ENCODE results near the gene SLC38A3.
A peak's percentile ranks its signal among the peaks of the same experiment; 100 is the strongest.
"Not testable (repeated sequence)": the region's sequence is repeated elsewhere in the genome, so short reads cannot be mapped to it uniquely, and the experiment has no call there.

SLC38A3 gene

GRCh38 chr3:50211930-50212329, 6.9 kb downstream of the SLC38A3 start:
- DNase-seq: no peak

DNA sequence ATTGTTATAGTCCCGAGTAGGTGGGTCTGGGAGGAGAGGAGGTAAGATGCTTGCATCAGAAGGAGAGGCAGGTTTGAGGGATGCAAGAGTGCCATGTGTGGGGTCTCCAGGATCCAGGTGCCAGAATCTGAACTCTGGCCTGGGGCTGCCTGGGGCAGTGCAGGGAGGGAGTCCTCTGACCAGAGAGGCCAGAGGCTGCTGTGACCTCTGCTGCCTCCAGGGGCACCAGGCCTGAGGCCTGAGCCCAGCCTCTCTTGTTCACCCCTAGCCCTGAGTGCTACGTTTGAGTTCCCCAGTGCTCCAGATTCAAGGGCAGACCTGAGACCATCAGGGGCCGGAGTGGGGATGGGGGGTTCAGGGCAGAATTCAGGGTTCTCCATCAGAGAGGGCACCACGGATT, 7.4 kb downstream of the SLC38A3 start:
- no peak for DNase-seq

GRCh38 chr3:50212971-50213370, 7.9 kb downstream of the SLC38A3 start:
- no peak for DNase-seq

DNA sequence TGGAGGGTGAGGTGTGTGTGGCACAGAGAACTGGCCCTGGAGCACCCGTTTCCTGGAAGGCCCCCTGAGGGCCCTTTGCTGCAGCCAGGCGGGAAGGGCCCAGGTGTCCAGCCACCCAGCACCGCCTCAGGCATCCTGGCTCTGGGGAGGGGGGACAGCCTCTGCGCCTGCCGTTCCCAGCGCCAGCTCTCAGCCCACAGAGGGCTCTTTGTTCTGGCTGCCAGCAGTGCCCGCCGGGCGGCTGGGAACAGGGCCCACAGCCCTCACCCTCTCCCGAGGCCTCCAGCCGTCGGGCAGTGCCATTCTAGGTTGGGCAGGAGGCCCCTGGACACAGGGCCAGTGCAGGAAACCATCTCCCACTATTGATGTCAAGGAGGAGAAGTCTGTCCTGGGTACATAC, 8.3 kb downstream of the SLC38A3 start:
- DNase-seq: no peak

DNA sequence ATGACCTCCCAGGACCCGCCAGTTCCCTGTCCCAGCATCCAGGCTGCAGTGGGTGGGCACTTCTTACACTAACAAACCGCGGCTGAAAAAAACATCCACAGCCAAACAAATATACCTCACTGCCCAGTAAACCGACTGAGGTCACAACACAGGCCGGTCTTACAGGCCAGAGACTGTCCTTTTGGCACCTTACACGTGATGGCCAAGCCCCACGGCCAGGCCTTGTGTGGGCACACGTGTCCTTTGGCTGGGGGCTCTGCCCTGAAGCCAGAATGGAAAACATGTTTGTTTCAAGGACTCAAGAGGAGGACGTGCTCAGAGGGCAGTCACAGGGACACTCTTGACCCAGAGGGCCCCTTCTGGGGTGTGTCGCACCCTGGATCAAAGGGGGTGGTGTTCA, 9.8 kb downstream of the SLC38A3 start:
- no peak for DNase-seq

DNA sequence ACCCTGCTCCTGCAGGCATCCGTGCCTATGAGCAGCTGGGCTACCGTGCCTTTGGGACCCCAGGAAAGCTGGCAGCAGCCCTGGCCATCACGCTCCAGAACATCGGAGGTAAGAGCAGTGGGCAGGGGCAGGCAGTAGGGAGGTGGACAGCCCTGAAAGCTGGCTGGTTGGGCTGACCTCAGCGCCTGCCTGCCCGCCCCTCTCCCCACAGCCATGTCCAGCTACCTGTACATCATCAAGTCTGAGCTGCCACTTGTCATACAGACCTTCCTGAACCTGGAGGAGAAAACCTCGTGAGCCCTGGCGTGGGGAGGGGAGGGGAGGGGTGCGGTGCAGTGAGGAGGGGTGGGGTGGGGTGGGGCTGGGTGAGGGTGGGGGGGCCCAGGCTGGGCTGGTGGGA, 10.5 kb downstream of the SLC38A3 start:
- no peak for DNase-seq

DNA sequence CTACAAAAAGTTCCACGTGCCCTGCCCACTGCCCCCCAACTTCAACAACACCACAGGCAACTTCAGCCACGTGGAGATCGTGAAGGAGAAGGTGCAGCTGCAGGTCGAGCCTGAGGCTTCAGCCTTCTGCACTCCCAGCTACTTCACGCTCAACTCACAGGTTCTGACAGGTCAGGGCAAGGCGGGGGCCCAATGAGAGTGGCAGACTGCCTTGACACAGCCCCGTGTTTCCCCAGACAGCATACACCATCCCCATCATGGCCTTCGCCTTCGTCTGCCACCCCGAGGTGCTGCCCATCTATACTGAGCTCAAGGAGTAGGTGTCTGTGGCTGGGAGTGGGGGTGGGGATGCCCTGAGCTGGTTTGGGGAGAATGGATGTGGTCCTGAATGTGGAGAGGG, 12.6 kb downstream of the SLC38A3 start:
- no peak for DNase-seq

DNA sequence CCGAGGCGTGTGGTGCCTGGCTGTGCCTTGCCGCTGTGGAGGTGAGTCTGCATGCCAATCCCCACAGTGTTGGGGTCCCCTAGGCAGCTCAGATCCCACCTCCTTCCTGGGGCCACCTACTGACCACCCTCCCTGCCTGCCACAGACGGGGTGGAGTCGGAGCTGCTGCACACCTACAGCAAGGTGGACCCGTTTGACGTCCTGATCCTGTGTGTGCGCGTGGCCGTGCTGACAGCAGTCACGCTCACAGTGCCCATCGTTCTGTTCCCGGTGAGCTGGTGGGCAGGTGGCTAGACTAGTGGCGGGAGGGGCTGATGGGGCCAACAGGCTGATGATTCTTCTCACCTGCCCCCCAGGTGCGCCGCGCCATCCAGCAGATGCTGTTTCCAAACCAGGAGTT, 13.4 kb downstream of the SLC38A3 start:
- no peak for DNase-seq

GRCh38 chr3:50219285-50219684, 14.2 kb downstream of the SLC38A3 start:
- DNase-seq: no peak

DNA sequence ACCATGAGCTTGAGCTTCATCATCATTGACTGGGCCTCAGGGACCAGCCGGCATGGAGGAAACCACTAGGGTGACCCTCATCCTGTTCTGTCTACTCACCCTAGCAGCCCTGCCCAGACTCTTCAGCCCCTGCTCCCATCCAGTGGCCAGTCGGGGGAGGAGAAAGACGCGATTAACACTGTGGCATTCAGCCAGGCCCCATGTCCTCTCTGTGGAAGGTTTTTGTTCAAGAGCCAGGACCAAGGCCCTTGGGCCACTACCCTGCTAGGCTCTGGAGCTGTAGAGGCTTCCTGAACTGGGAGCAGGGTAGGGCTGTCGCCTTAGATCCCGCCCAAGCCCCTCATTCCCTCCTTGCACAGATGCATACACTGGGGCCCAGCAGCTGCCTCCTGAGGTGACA, 15.0 kb downstream of the SLC38A3 start:
- DNase-seq: no peak

GRCh38 chr3:50221051-50221410, 16.0 kb downstream of the SLC38A3 start:
- no peak for DNase-seq

DNA sequence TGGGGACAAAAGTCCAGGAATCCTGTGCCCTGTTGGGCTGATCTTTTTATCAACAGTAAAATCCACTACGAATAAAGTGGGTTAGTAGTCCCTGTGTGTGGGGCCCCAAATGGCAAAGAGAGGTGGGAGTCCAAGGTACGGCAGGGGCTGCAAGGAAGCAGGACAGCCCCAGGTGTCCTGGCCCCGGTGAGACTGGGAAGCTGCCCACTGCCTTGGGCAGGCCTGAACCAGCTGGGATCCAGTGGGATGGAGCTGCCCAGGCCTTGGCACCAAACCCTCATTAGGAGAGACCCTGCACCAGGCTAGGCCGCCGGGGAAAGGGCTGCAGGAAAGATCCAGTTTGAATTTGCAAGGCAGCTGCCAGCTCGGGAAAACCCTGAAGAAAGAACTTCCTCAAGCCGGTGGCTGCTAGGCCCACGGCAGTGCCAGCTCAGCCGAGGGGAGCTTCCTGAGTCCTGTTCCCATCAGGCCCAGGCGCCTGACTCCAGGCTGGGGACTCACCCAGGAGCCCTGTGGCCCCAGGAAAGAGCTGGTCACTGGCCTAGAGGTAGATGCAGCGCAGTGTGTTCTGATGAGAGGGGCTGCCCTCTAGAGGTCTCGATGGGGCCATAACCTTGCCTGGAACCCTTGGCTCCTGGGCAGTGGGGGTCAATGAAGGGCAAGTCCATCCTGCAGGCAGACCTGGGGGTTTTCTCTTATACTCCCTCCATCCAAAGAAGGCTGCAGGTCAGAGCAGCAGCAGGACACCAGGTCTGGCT, 16.5 kb downstream of the SLC38A3 start:
- no peak for DNase-seq

- DNase-seq: no peak
These were observed 17.1 kb downstream of the SLC38A3 start for GRCh38 chr3:50222169-50222528.

- DNase-seq: no peak
These were observed 19.6 kb downstream of the SLC38A3 start for GRCh38 chr3:50224639-50225038.

GRCh38 chr3:50226888-50227389, 21.9 kb downstream of the SLC38A3 start:
- no peak for DNase-seq

DNA sequence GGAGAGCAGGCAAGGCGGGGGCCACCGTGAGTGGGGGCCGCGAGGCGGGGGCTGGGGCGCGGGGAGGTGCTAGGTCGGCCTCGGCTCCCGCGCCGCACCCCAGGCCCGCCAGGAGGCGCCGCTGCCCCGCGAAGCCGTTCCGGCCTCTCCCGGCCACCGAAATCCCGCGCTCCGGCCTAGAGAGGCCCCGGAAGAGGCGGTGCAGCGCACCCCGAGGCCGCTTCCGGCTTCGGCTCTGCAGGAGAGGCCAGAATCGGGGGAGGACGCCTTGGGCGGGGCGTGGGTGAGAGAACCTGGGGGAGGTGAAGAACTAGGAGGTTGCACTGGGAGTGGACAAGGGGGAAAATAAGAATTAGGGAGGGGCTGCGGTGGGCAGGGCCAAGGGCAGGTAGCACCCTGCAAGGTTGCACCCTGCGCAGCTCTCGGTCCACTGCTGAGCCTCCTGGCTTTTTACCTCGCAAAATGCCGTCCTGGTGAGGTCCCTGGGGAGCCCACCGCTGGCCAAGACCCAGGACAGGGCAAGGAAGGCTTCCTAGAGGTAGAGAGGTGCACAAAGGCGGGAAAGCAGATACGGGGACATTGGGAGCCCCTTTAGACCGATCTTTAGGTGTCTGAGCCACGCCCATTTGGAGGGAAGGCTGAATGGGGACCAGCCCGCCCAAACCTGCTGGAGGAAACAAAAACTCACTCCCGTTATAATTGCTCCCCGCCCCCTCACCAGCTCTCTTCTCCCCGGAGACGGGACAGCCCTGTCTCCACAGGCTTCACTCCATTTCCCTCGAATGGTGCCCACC, 22.5 kb downstream of the SLC38A3 start:
- peak; percentile 59 for DNase-seq

DNA sequence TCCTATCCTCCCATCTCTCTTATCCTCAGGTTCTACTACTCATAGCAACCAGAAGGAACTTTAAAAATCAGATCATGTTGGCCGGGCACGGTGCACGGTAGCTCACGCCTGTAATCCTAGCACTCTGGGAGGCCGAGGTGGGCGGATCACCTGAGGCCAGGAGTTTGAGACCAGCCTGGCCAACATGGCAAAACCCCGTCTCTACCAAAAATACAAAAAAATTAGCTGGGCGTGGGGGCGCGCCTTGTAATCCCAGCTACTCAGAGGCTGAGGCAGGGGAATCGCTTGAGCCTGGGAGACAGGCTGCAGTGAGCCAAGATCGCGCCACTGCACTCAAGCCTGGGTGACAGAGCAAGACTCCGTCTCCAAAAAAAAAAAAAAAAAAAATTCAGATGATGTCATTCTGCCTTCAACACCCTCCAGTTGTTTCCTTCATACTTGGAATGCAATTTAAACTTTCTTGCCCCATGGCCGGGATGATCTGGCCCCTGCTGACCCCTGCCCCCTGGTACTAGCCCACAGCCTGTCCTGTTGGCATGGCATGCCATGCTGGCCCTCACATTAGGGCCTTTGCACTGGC, 23.2 kb downstream of the SLC38A3 start:
- not testable (repeated sequence) for DNase-seq

- DNase-seq: no peak
These were observed 24.4 kb downstream of the SLC38A3 start for GRCh38 chr3:50229490-50229889.

- no peak for DNase-seq
These were observed 25.2 kb downstream of the SLC38A3 start for GRCh38 chr3:50230104-50230793.

- no peak for DNase-seq
These were observed 25.7 kb downstream of the SLC38A3 start for GRCh38 chr3:50230794-50231125.

DNA sequence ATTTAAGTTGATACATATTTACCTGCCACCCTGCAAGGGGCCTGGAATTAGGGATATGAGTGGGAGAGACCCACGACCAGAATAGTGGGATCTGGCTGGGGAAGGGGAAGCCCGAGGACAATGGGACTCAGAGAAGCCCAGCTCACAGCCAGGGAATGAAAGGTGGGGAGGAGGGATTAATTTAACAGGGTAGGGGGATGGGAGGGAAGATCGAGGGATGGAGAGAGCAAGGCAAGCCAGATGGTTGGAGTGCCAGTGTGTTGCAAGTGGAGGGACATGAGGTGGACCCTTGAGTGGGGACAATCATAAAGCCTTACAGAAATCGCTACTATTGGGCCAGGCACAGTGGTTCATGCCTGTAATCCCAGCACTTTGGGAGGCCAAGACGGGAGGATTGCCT, 26.5 kb downstream of the SLC38A3 start:
- no peak for DNase-seq

DNA sequence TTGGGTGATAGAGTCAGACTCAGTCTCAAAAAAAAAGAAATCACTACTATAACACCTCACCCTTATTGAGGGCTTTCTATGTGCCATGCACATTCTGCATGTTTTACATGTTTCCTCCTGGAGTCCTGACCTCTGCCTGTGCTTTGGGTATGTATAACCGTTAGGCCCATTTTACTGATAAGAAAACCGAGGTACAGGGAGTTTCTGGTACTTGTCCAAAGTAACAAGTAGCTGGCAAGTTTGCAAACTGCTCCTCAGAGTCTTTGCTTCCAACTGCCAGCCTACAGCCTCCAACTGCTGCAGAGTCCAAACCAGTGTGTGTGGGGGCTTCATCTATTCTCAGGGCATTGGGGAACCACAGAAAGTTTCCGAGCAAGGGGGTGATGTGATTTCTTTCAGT, 27.2 kb downstream of the SLC38A3 start:
- no peak for DNase-seq

DNA sequence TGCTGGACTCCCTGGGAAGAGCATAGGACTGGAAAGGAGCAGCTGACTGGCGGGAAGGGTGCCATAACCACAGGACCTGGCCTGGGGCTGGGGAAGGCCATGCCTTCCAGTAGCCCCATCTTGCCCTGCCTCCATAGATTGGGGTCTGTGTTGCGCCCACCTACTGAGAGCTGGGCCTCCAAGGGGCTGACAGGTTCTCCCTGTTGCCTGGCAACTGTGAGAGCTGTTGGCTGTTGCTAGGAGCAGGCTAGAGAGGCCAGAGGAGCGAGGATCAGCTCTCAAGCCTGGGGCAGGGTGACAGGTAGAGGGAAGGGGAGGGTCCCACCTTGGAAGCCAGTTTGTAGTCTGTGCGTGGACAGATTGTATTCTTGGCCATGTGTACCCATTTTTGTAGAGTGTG, 28.1 kb downstream of the SLC38A3 start:
- DNase-seq: no peak
